ENCODE results near the gene ALG8. TPM values are rescaled to one million over a fixed set of nuclear protein-coding genes. Genes with fewer than 3 reads are reported as not detected.
"Not testable (repeated sequence)": the region's sequence is repeated elsewhere in the genome, so short reads cannot be mapped to it uniquely, and the experiment has no call there.

The ALG8 gene
- total and polyA plus RNA-seq, 2 donors from 2014 or later, result 34.1 to 49.7 TPM

GRCh38 chr11:78061088-78061920 is 78.1 kb downstream of the ALG8 start:
- no peak for TF ChIP-seq CTCF (IDR thresholded peaks at IDR 0.05; ENCODE audit: borderline replicate concordance, extremely low read depth, insufficient read depth)
- H3K9me3 ChIP-seq (ENCODE audit: control insufficient read depth in 2 of 3, insufficient read depth in 1 of 3, low read length in 3 of 3), result no peaks in the 10 kb centered on the region
- H3K4me3 ChIP-seq (ENCODE audit: low read length in 3 of 3), result no peak overlapping the region
- H3K27me3 ChIP-seq (ENCODE audit: control insufficient read depth, insufficient read depth, low read length), result no peaks in the 10 kb centered on the region
- H3K4me1 ChIP-seq (ENCODE audit: control insufficient read depth in 2 of 3, insufficient read depth in 2 of 3, low read depth in 1 of 3, low read length in 3 of 3), result peaks cover 0 to 9% (median 5%) of the 10 kb centered on the region in 3 donors
- FAIRE-seq, result no peak
- no peak overlapping the region for H3K9ac ChIP-seq (ENCODE audit: low read length in 3 of 3)
- intact Hi-C loops (cut with DNase I), result no loop called here
- H3K36me3 ChIP-seq (ENCODE audit: control insufficient read depth in 2 of 3, insufficient read depth in 3 of 3, low read length in 3 of 3), result no peaks in the 10 kb centered on the region
- H3K27ac ChIP-seq (ENCODE audit: low read depth in 2 of 2, low read length in 2 of 2), result peak overlapping the region in 1 of 2 donors; percentile 16
- peak in 1 of 5 donors; percentile 24 for DNase-seq

- no peak overlapping the region for H3K27ac ChIP-seq (ENCODE audit: low read depth in 2 of 2, low read length in 2 of 2)
- intact Hi-C loops (cut with DNase I), result no loop called here
- no peak overlapping the region for H3K9ac ChIP-seq (ENCODE audit: low read length in 3 of 3)
- no peaks in the 10 kb centered on the region for H3K36me3 ChIP-seq (ENCODE audit: control insufficient read depth in 2 of 3, insufficient read depth in 3 of 3, low read length in 3 of 3)
- TF ChIP-seq CTCF (IDR thresholded peaks at IDR 0.05; ENCODE audit: borderline replicate concordance, extremely low read depth, insufficient read depth), result no peak
- DNase-seq (no peak), FAIRE-seq (no peak)
- H3K4me1 ChIP-seq (ENCODE audit: control insufficient read depth in 2 of 3, insufficient read depth in 2 of 3, low read depth in 1 of 3, low read length in 3 of 3), result peaks cover 0 to 9% (median 5%) of the 10 kb centered on the region in 3 donors
- H3K9me3 ChIP-seq (ENCODE audit: control insufficient read depth in 2 of 3, insufficient read depth in 1 of 3, low read length in 3 of 3), result no peaks in the 10 kb centered on the region
- H3K4me3 ChIP-seq (ENCODE audit: low read length in 3 of 3), result no peak overlapping the region
- no peaks in the 10 kb centered on the region for H3K27me3 ChIP-seq (ENCODE audit: control insufficient read depth, insufficient read depth, low read length)
These were observed 78.9 kb downstream of the ALG8 start for GRCh38 chr11:78060533-78060932.

GRCh38 chr11:78059749-78060328 is 79.6 kb downstream of the ALG8 start:
- H3K4me1 ChIP-seq (ENCODE audit: control insufficient read depth in 2 of 3, insufficient read depth in 2 of 3, low read depth in 1 of 3, low read length in 3 of 3); H3K27me3 ChIP-seq (ENCODE audit: control insufficient read depth, insufficient read depth, low read length); intact Hi-C loops (cut with DNase I); FAIRE-seq; H3K9me3 ChIP-seq (ENCODE audit: control insufficient read depth in 2 of 3, insufficient read depth in 1 of 3, low read length in 3 of 3); H3K27ac ChIP-seq (ENCODE audit: low read depth in 2 of 2, low read length in 2 of 2); H3K4me3 ChIP-seq (ENCODE audit: low read length in 3 of 3); H3K36me3 ChIP-seq (ENCODE audit: control insufficient read depth in 2 of 3, insufficient read depth in 3 of 3, low read length in 3 of 3); H3K9ac ChIP-seq (ENCODE audit: low read length in 3 of 3): not testable (repeated sequence)
- DNase-seq, result peak in 1 of 5 donors; percentile 15

- TF ChIP-seq CTCF (IDR thresholded peaks at IDR 0.05; ENCODE audit: borderline replicate concordance, extremely low read depth, insufficient read depth), result no peak
- Histone ChIP-seq H3K27ac (ENCODE audit: low read depth in 2 of 2, low read length in 2 of 2) (no peak overlapping the region), H3K36me3 (ENCODE audit: control insufficient read depth in 2 of 3, insufficient read depth in 3 of 3, low read length in 3 of 3) (no peaks in the 10 kb centered on the region), H3K9me3 (ENCODE audit: control insufficient read depth in 2 of 3, insufficient read depth in 1 of 3, low read length in 3 of 3) (no peaks in the 10 kb centered on the region), H3K4me1 (ENCODE audit: control insufficient read depth in 2 of 3, insufficient read depth in 2 of 3, low read depth in 1 of 3, low read length in 3 of 3) (peaks cover 0 to 9% (median 3%) of the 10 kb centered on the region in 3 donors), H3K27me3 (ENCODE audit: control insufficient read depth, insufficient read depth, low read length) (no peaks in the 10 kb centered on the region), H3K9ac (ENCODE audit: low read length in 3 of 3) (no peak overlapping the region), H3K4me3 (ENCODE audit: low read length in 3 of 3) (no peak overlapping the region)
- intact Hi-C loops (cut with DNase I), result no loop called here
- FAIRE-seq (no peak), DNase-seq (no peak)
These were observed 81.9 kb downstream of the ALG8 start for GRCh38 chr11:78057462-78058055.
